SJCRH30 (cell line): ENCODE results near the gene UBE2E3. TPM values are rescaled to one million over a fixed set of nuclear protein-coding genes. Genes with fewer than 3 reads are reported as not detected.
"Not testable (repeated sequence)": the region's sequence is repeated elsewhere in the genome, so short reads cannot be mapped to it uniquely, and the experiment has no call there.

ENCODE experiments used
- DNase-seq, 2 experiments: peaks; one replicate each; pipeline ENCODE4 v3.0.0-alpha.2; 2015 to 2020
- H3K27ac ChIP-seq: fragments of 250-450 bp; sonication (Bioruptor Pico); 2 replicates; pipeline ENCODE4 v1.5.1; 2020; ENCODE audit warnings: mild to moderate bottlenecking, moderate library complexity
- H3K27me3 ChIP-seq: fragments of 250-450 bp; sonication (Bioruptor Pico); 2 replicates; pipeline ENCODE4 v1.5.1; 2020; ENCODE audit warnings: mild to moderate bottlenecking, moderate library complexity
- H3K36me3 ChIP-seq: fragments of 250-450 bp; sonication (Bioruptor Pico); 2 replicates; pipeline ENCODE4 v1.5.1; 2020; ENCODE audit warnings: mild to moderate bottlenecking, moderate library complexity
- H3K4me1 ChIP-seq: fragments of 250-450 bp; sonication (Bioruptor Pico); 2 replicates; pipeline ENCODE4 v1.5.1; 2020; ENCODE audit warnings: mild to moderate bottlenecking, moderate library complexity
- H3K4me3 ChIP-seq: fragments of 250-450 bp; sonication (Bioruptor Pico); 2 replicates; pipeline ENCODE4 v1.5.1; 2020; ENCODE audit warnings: mild to moderate bottlenecking, moderate library complexity
- H3K9me3 ChIP-seq: fragments of 250-450 bp; sonication (Bioruptor Pico); replicated peaks from 2 replicates; pipeline ENCODE4 v1.5.1; 2020; ENCODE audit warnings: mild to moderate bottlenecking, moderate library complexity
- total RNA-seq: library from RNA; depleted of rRNA; stranded (reverse); fragments of >200 nt; shearing (Covaris generic); gene quantifications from 2 replicates; pipeline ENCODE4 v1.2.3, GENCODE V29; 2014

The UBE2E3 gene
- total RNA-seq, 1 experiment from 2014 or later: 169 TPM

DNA sequence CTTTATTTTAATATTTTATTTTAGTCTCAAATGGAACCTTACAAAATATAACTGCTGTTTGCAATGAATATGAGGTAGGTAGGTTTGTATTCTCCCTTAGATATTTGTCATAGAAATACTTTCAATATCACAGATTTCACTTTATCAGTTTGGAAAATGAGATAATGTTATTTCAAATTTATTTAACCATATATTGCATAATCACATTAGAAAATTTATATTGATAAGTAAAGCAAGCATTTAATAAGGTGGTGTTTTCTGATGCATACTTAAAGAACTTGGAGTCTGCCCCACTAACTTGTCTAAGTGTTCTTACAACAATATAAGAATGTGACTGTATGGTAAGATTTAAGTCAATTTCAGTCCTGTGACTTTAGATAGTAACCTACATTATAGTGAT, 85.1 kb downstream of the UBE2E3 start:
- no peaks in the 10 kb centered on the region for H3K4me1 ChIP-seq
- no peak overlapping the region for H3K27ac ChIP-seq
- no peak for DNase-seq
- 0 out of 2 replicates have a peak, but pooled peaks cover 6% of the 10 kb centered on the region for H3K9me3 ChIP-seq
- no peak overlapping the region for H3K4me3 ChIP-seq
- peaks cover 17% of the 10 kb centered on the region; the same call in 1 of the 2 replicates for H3K36me3 ChIP-seq
- no peaks in the 10 kb centered on the region for H3K27me3 ChIP-seq

DNA sequence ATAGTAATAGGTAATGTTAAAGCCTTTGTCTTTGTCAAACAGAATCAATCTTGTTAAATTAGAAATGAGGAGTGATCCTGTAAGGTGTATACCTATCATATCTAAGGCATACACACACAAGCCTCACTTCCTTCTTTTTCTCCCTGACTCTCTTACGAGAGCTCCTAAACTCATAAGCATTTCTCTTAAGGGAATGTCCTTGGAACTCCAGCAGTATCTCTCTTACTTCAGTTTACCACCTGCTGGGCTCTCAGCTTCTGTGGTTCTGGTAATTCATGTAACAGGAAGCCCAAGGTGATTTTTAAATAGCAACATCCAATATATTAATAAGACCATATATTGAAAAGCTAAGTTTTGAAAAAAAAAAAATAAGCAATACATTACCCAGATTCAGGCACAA, 85.9 kb downstream of the UBE2E3 start:
- Histone ChIP-seq H3K4me3 (no peak overlapping the region), H3K4me1 (no peaks in the 10 kb centered on the region), H3K9me3 (0 out of 2 replicates have a peak, but pooled peaks cover 6% of the 10 kb centered on the region), H3K27me3 (no peaks in the 10 kb centered on the region), H3K36me3 (peaks cover 17% of the 10 kb centered on the region; the same call in 1 of the 2 replicates), H3K27ac (no peak overlapping the region)
- DNase-seq: no peak

DNA sequence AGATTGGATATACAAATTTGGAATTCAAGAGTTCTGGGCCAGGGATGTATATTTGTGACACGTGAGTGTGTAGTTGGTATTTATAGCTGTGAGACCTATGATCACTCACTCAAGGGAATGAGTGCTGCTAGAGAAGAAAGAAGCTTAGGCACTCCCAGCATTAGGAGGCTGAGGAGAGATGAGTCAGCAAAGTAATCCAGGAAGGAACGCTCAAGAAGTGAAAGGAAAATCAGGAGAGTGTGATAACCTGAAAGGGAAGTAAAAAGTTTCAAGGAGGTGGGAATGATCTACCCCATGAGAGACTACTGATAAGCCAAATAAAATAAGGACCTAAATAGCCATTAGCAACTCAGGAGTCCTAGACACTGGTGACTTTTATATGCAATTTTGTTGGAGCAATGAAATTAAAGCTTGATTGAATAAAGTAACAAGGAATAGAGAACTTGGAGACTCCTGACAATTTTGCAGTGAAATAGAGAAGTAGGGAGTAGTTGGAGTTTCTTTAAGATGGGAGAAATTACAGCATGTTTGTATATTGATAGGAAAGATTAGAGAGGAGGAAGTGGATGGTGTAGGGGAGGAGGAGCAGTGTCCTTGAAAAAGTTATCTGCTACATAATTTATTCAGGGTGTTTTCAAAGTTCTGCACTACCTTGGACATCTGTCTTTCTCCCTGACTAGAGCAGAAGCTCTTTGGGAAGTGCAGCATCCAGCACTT, 89.9 kb downstream of the UBE2E3 start:
- Histone ChIP-seq H3K27ac (no peak overlapping the region), H3K4me1 (no peaks in the 10 kb centered on the region)
- DNase-seq: no peak

DNA sequence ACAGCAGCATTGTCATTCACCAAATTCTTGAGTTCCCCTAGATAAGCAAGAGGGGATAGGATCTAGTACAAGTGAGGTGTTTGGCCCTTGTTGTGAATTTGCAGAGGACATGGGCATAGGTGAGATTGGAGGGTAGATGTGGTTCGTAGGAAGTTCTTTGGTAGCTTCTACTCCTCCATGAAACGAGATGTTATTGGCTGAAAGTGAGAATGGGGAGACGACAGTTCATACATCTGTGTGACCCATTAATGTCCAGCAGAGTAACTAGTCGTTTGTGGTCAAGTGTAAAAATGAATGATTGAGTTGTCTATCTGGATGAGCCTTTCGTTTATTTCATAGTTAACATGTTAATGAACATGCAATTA, 90.4 kb downstream of the UBE2E3 start:
- H3K36me3 ChIP-seq: no peaks in the 10 kb centered on the region; the same call in 1 of the 2 replicates
- no peak for DNase-seq
- no peaks in the 10 kb centered on the region for H3K4me1 ChIP-seq

More for the DNA sequence above, 89.9 kb downstream of the UBE2E3 start:
- Histone ChIP-seq H3K36me3 (no peaks in the 10 kb centered on the region; the same call in 1 of the 2 replicates), H3K4me3 (no peak overlapping the region), H3K27me3 (no peaks in the 10 kb centered on the region), H3K9me3 (no peaks in the 10 kb centered on the region)

GRCh38 chr2:181072486-181073235, 92.3 kb downstream of the UBE2E3 start:
- no peak for DNase-seq

More for the DNA sequence above, 90.4 kb downstream of the UBE2E3 start:
- Histone ChIP-seq H3K27ac (no peak overlapping the region), H3K4me3 (no peak overlapping the region), H3K9me3 (no peaks in the 10 kb centered on the region), H3K27me3 (no peaks in the 10 kb centered on the region)

GRCh38 chr2:181073896-181074295, 93.5 kb downstream of the UBE2E3 start:
- no peak for DNase-seq
- H3K27ac ChIP-seq: no peak overlapping the region

More at GRCh38 chr2:181072486-181073235, 92.3 kb downstream of the UBE2E3 start:
- H3K9me3 ChIP-seq: no peaks in the 10 kb centered on the region
- H3K36me3 ChIP-seq: no peaks in the 10 kb centered on the region; the same call in 1 of the 2 replicates
- H3K27ac ChIP-seq: no peak overlapping the region
- no peaks in the 10 kb centered on the region for H3K4me1 ChIP-seq
- H3K27me3 ChIP-seq: no peaks in the 10 kb centered on the region
- H3K4me3 ChIP-seq: no peak overlapping the region

GRCh38 chr2:181074457-181074856, 94.1 kb downstream of the UBE2E3 start:
- H3K4me3 ChIP-seq: no peak overlapping the region
- no peaks in the 10 kb centered on the region for H3K9me3 ChIP-seq
- H3K36me3 ChIP-seq: no peaks in the 10 kb centered on the region; the same call in 1 of the 2 replicates
- H3K27me3 ChIP-seq: no peaks in the 10 kb centered on the region
- DNase-seq: no peak
- no peak overlapping the region for H3K27ac ChIP-seq
- no peaks in the 10 kb centered on the region for H3K4me1 ChIP-seq

More at GRCh38 chr2:181073896-181074295, 93.5 kb downstream of the UBE2E3 start:
- Histone ChIP-seq H3K27me3 (no peaks in the 10 kb centered on the region), H3K4me3 (no peak overlapping the region), H3K36me3 (no peaks in the 10 kb centered on the region; the same call in 1 of the 2 replicates), H3K9me3 (no peaks in the 10 kb centered on the region), H3K4me1 (no peaks in the 10 kb centered on the region)

- H3K36me3 ChIP-seq: no peaks in the 10 kb centered on the region; the same call in 1 of the 2 replicates
These were observed 96.3 kb downstream of the UBE2E3 start for GRCh38 chr2:181076658-181077057.

GRCh38 chr2:181077128-181077709, 96.8 kb downstream of the UBE2E3 start:
- Histone ChIP-seq H3K36me3 (no peaks in the 10 kb centered on the region; the same call in 1 of the 2 replicates), H3K27me3 (no peaks in the 10 kb centered on the region), H3K27ac (no peak overlapping the region), H3K4me3 (no peak overlapping the region), H3K9me3 (no peaks in the 10 kb centered on the region), H3K4me1 (no peaks in the 10 kb centered on the region)
- DNase-seq: peak; percentile 17 to 81

More at GRCh38 chr2:181076658-181077057, 96.3 kb downstream of the UBE2E3 start:
- H3K27me3 ChIP-seq: no peaks in the 10 kb centered on the region
- no peak for DNase-seq
- no peaks in the 10 kb centered on the region for H3K9me3 ChIP-seq
- no peak overlapping the region for H3K27ac ChIP-seq
- H3K4me3 ChIP-seq: no peak overlapping the region
- no peaks in the 10 kb centered on the region for H3K4me1 ChIP-seq

DNA sequence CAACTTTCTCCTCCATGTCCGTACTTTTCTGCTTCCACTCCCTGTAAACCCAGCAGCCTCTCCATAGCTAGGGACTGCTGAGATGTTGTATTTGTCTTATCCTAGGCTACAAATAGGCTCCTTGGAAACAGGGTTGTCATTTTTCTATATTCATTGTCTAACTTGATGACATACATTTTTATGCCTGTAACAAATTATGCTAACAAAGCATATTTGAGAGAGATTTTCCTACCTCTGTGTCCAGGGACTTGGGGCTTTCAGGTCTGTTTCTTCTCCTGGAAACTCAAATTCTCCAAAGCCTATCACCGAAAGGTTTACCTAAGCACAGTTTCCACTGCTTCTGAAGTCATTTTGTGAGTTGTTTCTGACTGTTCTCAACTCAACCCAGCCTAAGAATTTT, 102.7 kb downstream of the UBE2E3 start:
- Histone ChIP-seq H3K4me3 (no peak overlapping the region), H3K27me3 (no peaks in the 10 kb centered on the region), H3K27ac (no peak overlapping the region), H3K9me3 (no peaks in the 10 kb centered on the region), H3K4me1 (no peaks in the 10 kb centered on the region), H3K36me3 (no peaks in the 10 kb centered on the region; the same call in 1 of the 2 replicates)
- DNase-seq: no peak

DNA sequence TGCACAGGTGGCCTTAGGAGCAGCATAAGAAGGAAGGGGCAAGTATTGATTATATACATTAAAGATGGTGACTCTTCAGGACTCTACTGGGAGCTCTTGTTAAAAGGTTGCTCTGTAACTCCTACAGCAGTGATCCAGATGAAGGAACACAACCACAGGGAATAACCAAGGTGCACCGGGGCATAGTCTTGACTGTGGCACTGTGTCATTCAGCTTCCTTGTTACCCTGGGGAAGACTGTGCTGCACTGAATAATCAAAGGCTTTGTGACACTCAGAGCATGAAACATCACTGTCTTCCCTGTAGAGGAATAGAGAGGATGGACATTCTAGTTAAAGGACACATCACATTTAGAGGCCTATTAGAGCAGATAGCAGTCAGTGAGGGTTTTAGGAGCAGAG, 105.3 kb downstream of the UBE2E3 start:
- Histone ChIP-seq H3K4me1 (no peaks in the 10 kb centered on the region), H3K27me3 (no peaks in the 10 kb centered on the region)

DNA sequence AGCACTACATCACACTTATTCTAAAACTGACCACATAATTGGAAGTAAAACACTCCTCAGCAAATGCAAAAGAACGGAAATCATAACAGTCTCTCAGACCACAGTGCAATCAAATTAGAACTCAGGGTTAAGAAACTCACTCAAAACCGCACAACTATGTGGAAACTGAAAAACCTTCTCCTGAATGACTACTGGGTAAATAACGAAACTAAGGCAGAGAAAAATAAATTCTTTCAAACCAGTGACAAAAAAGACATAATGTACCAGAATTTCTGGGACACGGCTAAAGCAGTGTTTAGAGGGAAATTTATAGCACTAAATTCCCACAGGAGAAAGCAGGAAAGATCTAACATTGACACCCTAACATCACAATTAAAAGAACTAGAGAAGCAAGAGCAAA, 111.5 kb downstream of the UBE2E3 start:
- not testable (repeated sequence) for H3K9me3 ChIP-seq, H3K4me1 ChIP-seq, H3K4me3 ChIP-seq, H3K27ac ChIP-seq, H3K27me3 ChIP-seq, H3K36me3 ChIP-seq, DNase-seq

More for the DNA sequence above, 105.3 kb downstream of the UBE2E3 start:
- Histone ChIP-seq H3K36me3 (peaks cover 2% of the 10 kb centered on the region; the same call in 1 of the 2 replicates), H3K4me3 (no peak overlapping the region), H3K9me3 (no peaks in the 10 kb centered on the region; the same call in 1 of the 2 replicates), H3K27ac (no peak overlapping the region)
- DNase-seq: no peak

GRCh38 chr2:181095486-181095885, 115.1 kb downstream of the UBE2E3 start:
- H3K4me3 ChIP-seq: no peak overlapping the region
- H3K27me3 ChIP-seq: no peaks in the 10 kb centered on the region
- no peaks in the 10 kb centered on the region for H3K36me3 ChIP-seq
- H3K4me1 ChIP-seq: no peaks in the 10 kb centered on the region
- DNase-seq: no peak
- H3K9me3 ChIP-seq: peaks cover 3% of the 10 kb centered on the region; the same call in 1 of the 2 replicates
- no peak overlapping the region for H3K27ac ChIP-seq

DNA sequence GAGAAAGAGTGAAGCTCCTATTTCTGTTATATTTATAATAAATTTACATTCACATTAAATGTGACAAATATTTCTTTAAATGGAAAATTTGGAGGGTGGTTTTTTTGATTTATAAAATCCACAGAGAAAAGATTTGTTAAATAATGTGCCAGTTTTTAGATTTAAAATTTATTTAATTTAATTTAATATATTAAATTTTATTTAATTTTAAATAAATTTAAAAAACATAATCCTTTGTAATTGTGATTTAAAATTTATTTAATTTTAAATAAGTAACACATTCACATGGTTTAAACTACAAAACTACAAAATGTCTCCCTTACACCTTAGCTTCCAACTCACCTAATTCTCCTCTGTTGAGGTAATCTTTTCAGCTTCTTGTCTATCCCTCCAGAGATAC, 123.3 kb downstream of the UBE2E3 start:
- no peaks in the 10 kb centered on the region for H3K9me3 ChIP-seq
- H3K4me1 ChIP-seq: peaks cover 25% of the 10 kb centered on the region
- H3K27ac ChIP-seq: no peak overlapping the region
- H3K27me3 ChIP-seq: no peaks in the 10 kb centered on the region
- no peaks in the 10 kb centered on the region for H3K36me3 ChIP-seq
- H3K4me3 ChIP-seq: no peak overlapping the region
- DNase-seq: no peak
